HepG2 (cell line): ENCODE data around the gene ACOX3. TPM values are rescaled to one million over a fixed set of nuclear protein-coding genes. Genes with fewer than 3 reads are reported as not detected.

Source experiments
- KLF15 ChIP-seq: sonication (generic); formaldehyde crosslinking; IDR thresholded peaks from 2 replicates; pipeline ENCODE4 v1.8.1; 2023; ENCODE audit warnings: borderline replicate concordance, mild to moderate bottlenecking, inconsistent platforms, missing genetic modification reagents, mixed read lengths
- LCORL ChIP-seq, 2 experiments: fragments of 450-650 bp in 1 of 2; sonication (generic) in 1 of 2; formaldehyde crosslinking in 1 of 2; IDR thresholded peaks; 2 replicates each; pipeline versions ENCODE4 v1.5.0 to v1.6.1; 2017 to 2020; ENCODE audit warnings: antibody characterized with exemption in 1 of 2, missing genetic modification reagents in 1 of 2
- POLR2AphosphoS2 ChIP-seq: IDR thresholded peaks from 2 replicates; pipeline ENCODE4 v1.6.1; 2011; ENCODE audit warnings: low read depth, low read length, improper control_type of control experiment
- SRSF1 ChIP-seq: fragments of 200-400 bp; formaldehyde crosslinking; optimal IDR thresholded peaks from 2 replicates; pipeline ENCODE3; 2017; ENCODE audit warnings: mild to moderate bottlenecking, low read depth, low read length, moderate library complexity
- ZNF20 ChIP-seq: sonication (generic); formaldehyde crosslinking; IDR thresholded peaks from 2 replicates; pipeline ENCODE4 v1.4.0; 2020; ENCODE audit warnings: mild to moderate bottlenecking, moderate library complexity, missing genetic modification reagents
- ZNF7 ChIP-seq: IDR thresholded peaks from 2 replicates; pipeline ENCODE4 v1.6.1; 2016; ENCODE audit warnings: missing biosample characterization, missing genetic modification reagents
- polyA plus RNA-seq, 8 experiments: library from polyadenylated mRNA; depleted of rRNA in 3 of 8; stranded (reverse) in 7 of 8; unstranded in 1 of 8; fragments of >200 nt; fragmentation: Illumina TruSeq in 4 of 8; extraction: Trizol in 4 of 8; gene quantifications; 2 replicates each; pipeline versions ENCODE4 v1.2.1 to v1.2.3, GENCODE V29; 2011 to 2016; ENCODE audit warnings: low read depth in 4 of 8, missing spikeins in 1 of 8, mixed read lengths in 1 of 8; ENCODE audit not compliant: insufficient read depth in 1 of 8
- total RNA-seq, 5 experiments: library from RNA; depleted of rRNA; stranded (reverse); fragments of >200 nt; fragmentation: Illumina TruSeq; extraction: Trizol; gene quantifications; 2 replicates each; pipeline ENCODE4 v1.2.3, GENCODE V29; 2016; ENCODE audit warnings: low read depth in 1 of 5
- TF ChIP-seq, protein P1 (sequence below), 2 experiments: fragments of 450-650 bp in 1 of 2; sonication (generic) in 1 of 2; formaldehyde crosslinking in 1 of 2; IDR thresholded peaks; 2 replicates each; pipeline versions ENCODE4 v1.6.1 to v1.8.0; 2016 to 2022; ENCODE audit warnings: antibody characterized with exemption in 1 of 2, mild to moderate bottlenecking in 1 of 2, missing genetic modification reagents in 1 of 2
- TF ChIP-seq, protein P2 (sequence below): sonication (generic); formaldehyde crosslinking; IDR thresholded peaks from 2 replicates; pipeline ENCODE4 v1.4.0; 2020; ENCODE audit warnings: missing genetic modification reagents, mild to moderate bottlenecking, borderline replicate concordance

Gene ACOX3
- total and polyA plus RNA-seq, 2 of the 13 experiments (the other 11 are each of a cell fraction or from before 2014, with no cell fraction given): 4.2 to 17.8 TPM

DNA sequence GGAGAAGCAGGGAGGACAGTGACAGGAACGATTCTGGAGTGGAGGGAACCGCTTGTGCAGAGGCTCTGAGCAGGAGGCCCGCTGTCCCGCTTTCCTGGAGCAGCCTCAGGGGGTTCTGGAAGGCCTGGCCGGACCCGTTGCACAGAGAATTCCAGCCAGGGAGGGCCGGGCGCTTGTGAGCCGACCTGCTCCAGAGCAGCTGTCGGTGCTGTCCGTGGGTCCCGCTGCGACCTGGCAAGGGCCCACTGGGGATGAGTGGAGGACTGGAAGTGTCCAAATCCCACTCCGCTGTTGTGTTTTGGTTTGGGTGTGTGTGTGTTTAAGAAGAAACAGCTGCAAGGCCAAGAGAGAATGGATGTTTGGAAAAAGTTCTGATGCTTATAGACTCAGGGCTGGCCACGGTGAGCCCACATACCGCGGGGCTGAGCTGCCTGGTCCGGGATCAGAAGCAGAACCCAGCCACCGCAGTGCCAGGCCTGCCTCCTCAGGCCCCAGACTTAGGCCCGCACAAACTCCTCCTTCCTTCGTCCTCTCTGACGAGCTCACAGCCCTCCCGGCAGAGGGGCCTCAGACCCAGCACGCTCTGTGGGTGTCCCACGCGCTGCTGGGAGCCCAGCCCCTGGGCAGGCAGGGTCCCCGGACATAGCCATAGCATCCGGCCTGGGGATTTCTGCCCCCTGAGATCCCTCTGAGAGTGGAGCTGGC is 97.1 kb downstream of the ACOX3 start (continued):
- TF ChIP-seq, protein P1, sequence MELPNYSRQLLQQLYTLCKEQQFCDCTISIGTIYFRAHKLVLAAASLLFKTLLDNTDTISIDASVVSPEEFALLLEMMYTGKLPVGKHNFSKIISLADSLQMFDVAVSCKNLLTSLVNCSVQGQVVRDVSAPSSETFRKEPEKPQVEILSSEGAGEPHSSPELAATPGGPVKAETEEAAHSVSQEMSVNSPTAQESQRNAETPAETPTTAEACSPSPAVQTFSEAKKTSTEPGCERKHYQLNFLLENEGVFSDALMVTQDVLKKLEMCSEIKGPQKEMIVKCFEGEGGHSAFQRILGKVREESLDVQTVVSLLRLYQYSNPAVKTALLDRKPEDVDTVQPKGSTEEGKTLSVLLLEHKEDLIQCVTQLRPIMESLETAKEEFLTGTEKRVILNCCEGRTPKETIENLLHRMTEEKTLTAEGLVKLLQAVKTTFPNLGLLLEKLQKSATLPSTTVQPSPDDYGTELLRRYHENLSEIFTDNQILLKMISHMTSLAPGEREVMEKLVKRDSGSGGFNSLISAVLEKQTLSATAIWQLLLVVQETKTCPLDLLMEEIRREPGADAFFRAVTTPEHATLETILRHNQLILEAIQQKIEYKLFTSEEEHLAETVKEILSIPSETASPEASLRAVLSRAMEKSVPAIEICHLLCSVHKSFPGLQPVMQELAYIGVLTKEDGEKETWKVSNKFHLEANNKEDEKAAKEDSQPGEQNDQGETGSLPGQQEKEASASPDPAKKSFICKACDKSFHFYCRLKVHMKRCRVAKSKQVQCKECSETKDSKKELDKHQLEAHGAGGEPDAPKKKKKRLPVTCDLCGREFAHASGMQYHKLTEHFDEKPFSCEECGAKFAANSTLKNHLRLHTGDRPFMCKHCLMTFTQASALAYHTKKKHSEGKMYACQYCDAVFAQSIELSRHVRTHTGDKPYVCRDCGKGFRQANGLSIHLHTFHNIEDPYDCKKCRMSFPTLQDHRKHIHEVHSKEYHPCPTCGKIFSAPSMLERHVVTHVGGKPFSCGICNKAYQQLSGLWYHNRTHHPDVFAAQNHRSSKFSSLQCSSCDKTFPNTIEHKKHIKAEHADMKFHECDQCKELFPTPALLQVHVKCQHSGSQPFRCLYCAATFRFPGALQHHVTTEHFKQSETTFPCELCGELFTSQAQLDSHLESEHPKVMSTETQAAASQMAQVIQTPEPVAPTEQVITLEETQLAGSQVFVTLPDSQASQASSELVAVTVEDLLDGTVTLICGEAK (IDR thresholded peaks at IDR 0.05): no peak
- TF ChIP-seq, protein P1 (CRISPR knock-in tag; IDR thresholded peaks at IDR 0.05): no peak
- TF ChIP-seq KLF15 (no peak), POLR2AphosphoS2 (no peak), ZNF20 (CRISPR knock-in tag) (no peak), ZNF7 (no peak), LCORL (IDR thresholded peaks at IDR 0.05) (no peak), LCORL (CRISPR knock-in tag; IDR thresholded peaks at IDR 0.05) (no peak), SRSF1 (no peak)
- TF ChIP-seq, protein P2, sequence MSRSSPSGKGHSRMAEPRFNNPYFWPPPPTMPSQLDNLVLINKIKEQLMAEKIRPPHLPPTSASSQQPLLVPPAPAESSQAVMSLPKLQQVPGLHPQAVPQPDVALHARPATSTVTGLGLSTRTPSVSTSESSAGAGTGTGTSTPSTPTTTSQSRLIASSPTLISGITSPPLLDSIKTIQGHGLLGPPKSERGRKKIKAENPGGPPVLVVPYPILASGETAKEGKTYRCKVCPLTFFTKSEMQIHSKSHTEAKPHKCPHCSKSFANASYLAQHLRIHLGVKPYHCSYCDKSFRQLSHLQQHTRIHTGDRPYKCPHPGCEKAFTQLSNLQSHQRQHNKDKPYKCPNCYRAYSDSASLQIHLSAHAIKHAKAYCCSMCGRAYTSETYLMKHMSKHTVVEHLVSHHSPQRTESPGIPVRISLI: no peak
